Measurements from ENCODE around the gene CD200R1L.

Gene CD200R1L

DNA sequence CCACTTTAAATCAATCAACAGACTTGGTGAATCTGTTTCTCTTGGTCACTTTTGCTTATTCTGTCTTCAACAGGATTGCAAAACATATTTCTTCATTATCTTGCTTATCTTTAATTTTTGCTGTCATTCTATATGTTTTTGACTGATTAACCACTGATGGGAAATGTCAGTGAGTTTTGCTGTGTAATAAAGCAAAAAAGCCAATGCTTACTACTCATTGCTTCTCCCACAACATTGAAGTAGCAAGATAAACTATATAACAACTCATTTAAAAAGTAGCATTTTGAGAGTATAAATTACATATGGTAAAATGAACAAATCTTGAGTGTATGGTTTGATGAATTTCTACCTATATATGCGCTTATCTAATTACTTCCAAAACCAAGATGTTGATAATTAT lies 892 bp downstream of the CD200R1L start:
- TF ChIP-seq, protein P1, sequence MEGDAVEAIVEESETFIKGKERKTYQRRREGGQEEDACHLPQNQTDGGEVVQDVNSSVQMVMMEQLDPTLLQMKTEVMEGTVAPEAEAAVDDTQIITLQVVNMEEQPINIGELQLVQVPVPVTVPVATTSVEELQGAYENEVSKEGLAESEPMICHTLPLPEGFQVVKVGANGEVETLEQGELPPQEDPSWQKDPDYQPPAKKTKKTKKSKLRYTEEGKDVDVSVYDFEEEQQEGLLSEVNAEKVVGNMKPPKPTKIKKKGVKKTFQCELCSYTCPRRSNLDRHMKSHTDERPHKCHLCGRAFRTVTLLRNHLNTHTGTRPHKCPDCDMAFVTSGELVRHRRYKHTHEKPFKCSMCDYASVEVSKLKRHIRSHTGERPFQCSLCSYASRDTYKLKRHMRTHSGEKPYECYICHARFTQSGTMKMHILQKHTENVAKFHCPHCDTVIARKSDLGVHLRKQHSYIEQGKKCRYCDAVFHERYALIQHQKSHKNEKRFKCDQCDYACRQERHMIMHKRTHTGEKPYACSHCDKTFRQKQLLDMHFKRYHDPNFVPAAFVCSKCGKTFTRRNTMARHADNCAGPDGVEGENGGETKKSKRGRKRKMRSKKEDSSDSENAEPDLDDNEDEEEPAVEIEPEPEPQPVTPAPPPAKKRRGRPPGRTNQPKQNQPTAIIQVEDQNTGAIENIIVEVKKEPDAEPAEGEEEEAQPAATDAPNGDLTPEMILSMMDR (IDR thresholded peaks at IDR 0.05; ENCODE audit: poor library complexity, severe bottlenecking), result no peak
- H3K36me3 ChIP-seq (ENCODE audit: low read depth), result no peaks in the 10 kb centered on the region
- no peaks in the 10 kb centered on the region for H3K27me3 ChIP-seq (ENCODE audit: insufficient read depth, poor library complexity, severe bottlenecking)
- no peaks in the 10 kb centered on the region for H3K9me3 ChIP-seq (ENCODE audit: severe bottlenecking)
- no peak for DNase-seq (ENCODE audit: low spot score)
- ATAC-seq (ENCODE audit: low read depth), result no peak
- no peaks in the 10 kb centered on the region for H3K4me1 ChIP-seq (ENCODE audit: insufficient read depth, poor library complexity, severe bottlenecking)
- no peak overlapping the region for H3K4me3 ChIP-seq (ENCODE audit: severe bottlenecking)
- H3K27ac ChIP-seq (ENCODE audit: poor library complexity, severe bottlenecking), result no peak overlapping the region

DNA sequence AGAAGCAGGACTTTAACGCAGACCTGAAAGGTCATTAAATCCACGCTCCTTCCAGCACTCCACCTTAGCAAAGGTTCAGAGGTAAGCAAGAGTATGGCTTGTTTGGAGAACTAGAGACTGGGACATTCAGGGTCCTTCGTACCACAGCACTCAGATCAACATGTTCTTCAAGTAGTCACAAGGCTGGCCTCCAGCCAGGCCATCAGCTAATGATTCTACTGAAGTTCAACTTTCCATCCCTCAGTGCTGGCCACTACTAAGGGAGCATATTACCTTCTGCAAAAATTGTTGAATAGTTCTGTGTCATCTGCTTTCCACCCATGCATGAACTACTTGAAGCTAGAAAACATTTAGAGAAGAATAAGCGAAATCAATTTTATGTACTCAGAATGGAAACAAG lies 17.6 kb downstream of the CD200R1L start:
- Histone ChIP-seq H3K27me3 (ENCODE audit: insufficient read depth, poor library complexity, severe bottlenecking) (no peaks in the 10 kb centered on the region), H3K27ac (ENCODE audit: poor library complexity, severe bottlenecking) (no peak overlapping the region), H3K9me3 (ENCODE audit: severe bottlenecking) (no peaks in the 10 kb centered on the region), H3K4me1 (ENCODE audit: insufficient read depth, poor library complexity, severe bottlenecking) (no peaks in the 10 kb centered on the region), H3K4me3 (ENCODE audit: severe bottlenecking) (no peak overlapping the region), H3K36me3 (ENCODE audit: low read depth) (no peaks in the 10 kb centered on the region)
- ATAC-seq (ENCODE audit: low read depth) (no peak), DNase-seq (ENCODE audit: low spot score) (no peak)
- TF ChIP-seq, protein P1 (IDR thresholded peaks at IDR 0.05; ENCODE audit: poor library complexity, severe bottlenecking), result no peak

DNA sequence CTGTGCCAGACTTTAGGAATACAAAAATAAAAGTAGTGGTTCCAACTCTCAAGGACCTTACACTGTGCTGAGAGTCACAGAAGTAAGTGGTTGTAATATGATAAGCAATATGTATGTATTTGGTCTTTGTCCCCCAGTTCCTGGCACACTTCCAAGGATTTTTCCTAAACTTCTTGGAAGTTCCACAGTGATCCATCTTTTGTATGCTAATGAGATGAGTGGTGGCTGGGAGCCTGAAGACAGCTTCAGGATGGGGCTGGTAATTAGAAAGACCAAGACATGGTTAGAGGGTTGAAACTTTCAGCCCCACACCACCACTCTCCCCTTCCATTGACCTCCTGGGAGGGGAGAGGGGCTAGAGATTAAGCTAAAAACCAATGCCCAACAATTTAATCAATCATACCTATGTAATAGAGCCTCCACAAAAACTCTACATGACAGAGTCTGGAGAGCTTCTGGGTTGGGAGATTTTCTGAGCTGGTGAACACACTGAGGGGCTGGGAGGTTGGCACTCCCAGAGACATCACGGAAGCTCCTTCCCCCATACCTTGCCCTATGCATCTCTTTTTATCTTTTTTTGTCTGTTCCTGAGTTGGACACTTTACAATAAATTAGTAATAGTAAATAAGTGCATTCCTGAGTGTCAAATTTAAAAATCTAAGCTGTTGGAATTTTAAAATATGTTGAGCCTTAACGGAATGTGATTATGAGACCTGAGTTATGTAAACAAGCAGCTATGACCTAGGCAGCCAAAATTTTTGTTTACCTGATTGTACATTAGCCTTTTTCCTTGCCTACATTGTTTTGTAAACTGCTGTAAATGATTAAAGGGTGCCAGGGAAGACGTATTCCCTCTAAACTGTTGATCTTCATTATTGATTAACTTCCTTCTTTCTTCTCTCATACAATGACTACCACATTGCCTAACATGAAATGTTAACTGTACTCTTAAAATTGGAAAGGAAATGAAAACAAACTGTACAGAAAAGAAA lies 24.3 kb downstream of the CD200R1L start:
- Histone ChIP-seq H3K4me3 (ENCODE audit: severe bottlenecking) (no peak overlapping the region), H3K27ac (ENCODE audit: poor library complexity, severe bottlenecking) (no peak overlapping the region), H3K9me3 (ENCODE audit: severe bottlenecking) (no peaks in the 10 kb centered on the region), H3K27me3 (ENCODE audit: insufficient read depth, poor library complexity, severe bottlenecking) (no peaks in the 10 kb centered on the region), H3K36me3 (ENCODE audit: low read depth) (no peaks in the 10 kb centered on the region), H3K4me1 (ENCODE audit: insufficient read depth, poor library complexity, severe bottlenecking) (no peaks in the 10 kb centered on the region)
- TF ChIP-seq, protein P1 (IDR thresholded peaks at IDR 0.05; ENCODE audit: poor library complexity, severe bottlenecking), result no peak
- DNase-seq (ENCODE audit: low spot score) (no peak), ATAC-seq (ENCODE audit: low read depth) (no peak)

DNA sequence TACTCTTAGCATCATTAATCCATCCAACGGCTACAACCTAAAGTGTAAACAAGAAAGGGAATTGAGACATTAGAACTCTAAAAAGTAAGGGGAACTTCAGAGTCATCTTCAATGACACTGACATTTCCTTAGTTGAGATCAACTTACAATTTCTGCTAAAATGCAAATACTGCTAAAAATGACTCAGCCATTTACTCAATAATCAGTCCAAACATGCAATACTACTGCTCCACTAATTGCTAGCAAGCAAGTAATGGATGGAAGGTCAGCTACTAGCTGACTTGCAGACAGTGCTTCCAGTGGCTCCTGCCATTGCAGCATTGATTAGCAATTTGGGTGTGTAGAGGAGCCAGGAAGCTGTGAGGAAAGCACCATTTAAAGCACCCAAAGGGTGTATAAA lies 28.4 kb downstream of the CD200R1L start:
- Histone ChIP-seq H3K36me3 (ENCODE audit: low read depth) (no peaks in the 10 kb centered on the region), H3K27me3 (ENCODE audit: insufficient read depth, poor library complexity, severe bottlenecking) (no peaks in the 10 kb centered on the region), H3K4me3 (ENCODE audit: severe bottlenecking) (no peak overlapping the region), H3K27ac (ENCODE audit: poor library complexity, severe bottlenecking) (no peak overlapping the region), H3K4me1 (ENCODE audit: insufficient read depth, poor library complexity, severe bottlenecking) (no peaks in the 10 kb centered on the region), H3K9me3 (ENCODE audit: severe bottlenecking) (no peaks in the 10 kb centered on the region)
- TF ChIP-seq, protein P1 (IDR thresholded peaks at IDR 0.05; ENCODE audit: poor library complexity, severe bottlenecking), result no peak
- DNase-seq (ENCODE audit: low spot score), result no peak
- peak; percentile 70 for ATAC-seq (ENCODE audit: low read depth)

- Histone ChIP-seq H3K27ac (ENCODE audit: poor library complexity, severe bottlenecking) (no peak overlapping the region), H3K4me3 (ENCODE audit: severe bottlenecking) (no peak overlapping the region), H3K4me1 (ENCODE audit: insufficient read depth, poor library complexity, severe bottlenecking) (no peaks in the 10 kb centered on the region), H3K9me3 (ENCODE audit: severe bottlenecking) (no peaks in the 10 kb centered on the region), H3K27me3 (ENCODE audit: insufficient read depth, poor library complexity, severe bottlenecking) (no peaks in the 10 kb centered on the region), H3K36me3 (ENCODE audit: low read depth) (no peaks in the 10 kb centered on the region)
- ATAC-seq (ENCODE audit: low read depth) (no peak), DNase-seq (ENCODE audit: low spot score) (no peak)
- TF ChIP-seq, protein P1 (IDR thresholded peaks at IDR 0.05; ENCODE audit: poor library complexity, severe bottlenecking), result no peak
Measured at GRCh38 chr3:112817797-112818196, 28.9 kb downstream of the CD200R1L start.
